Omental fat pad (tissue), 4 donors: Measurements from ENCODE around the gene DOK1. TPM values are rescaled to one million over a fixed set of nuclear protein-coding genes. Genes with fewer than 3 reads are reported as not detected.

Experiments used
- ATAC-seq: fragments of 150-250 bp; one replicate; pipeline ENCODE4 v1.9.1; 2016; ENCODE audit warnings: mild to moderate bottlenecking, moderate library complexity; ENCODE audit not compliant: low FRiP score
- DNase-seq: peaks from one replicate; pipeline ENCODE4 v3.0.0-alpha.2; 2019; ENCODE audit warnings: low spot score
- total RNA-seq, 4 donors: library from RNA; depleted of rRNA; stranded (reverse); fragments of >200 nt; gene quantifications; one replicate each; pipeline ENCODE4 v1.1.0, GENCODE V29; 2016
- TF ChIP-seq, protein P1 (sequence below), 3 donors: fragments of 450-650 bp; IDR thresholded peaks; one replicate each; pipeline ENCODE4 v1.5.1; 2016 to 2017; ENCODE audit warnings: antibody characterized with exemption in 3 of 3, mild to moderate bottlenecking in 3 of 3, moderate library complexity in 2 of 3

Gene DOK1
- total RNA-seq, 4 donors from 2014 or later = 16.0 to 39.4 (median 30.5) TPM

DNA sequence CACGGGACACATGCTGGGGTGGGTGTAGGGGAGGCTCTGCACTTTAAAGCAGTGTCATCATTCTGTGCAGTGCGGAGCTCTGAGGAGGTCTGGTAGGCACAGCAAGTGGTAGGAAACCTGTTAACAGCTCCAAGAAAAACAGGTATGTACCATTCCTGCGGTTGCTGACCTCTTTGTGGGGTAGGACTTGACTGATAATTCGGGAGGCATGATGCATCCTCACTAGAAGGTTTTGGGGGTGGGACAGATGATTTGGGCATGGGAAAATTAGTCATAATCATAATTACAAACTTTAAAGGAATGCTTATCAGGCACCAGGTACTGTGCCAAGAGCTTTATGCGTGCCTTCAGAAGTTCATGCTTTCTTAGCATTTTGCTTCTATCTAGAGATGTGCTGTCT, 9.7 kb downstream of the DOK1 start:
- DNase-seq = no peak
- TF ChIP-seq, protein P1, sequence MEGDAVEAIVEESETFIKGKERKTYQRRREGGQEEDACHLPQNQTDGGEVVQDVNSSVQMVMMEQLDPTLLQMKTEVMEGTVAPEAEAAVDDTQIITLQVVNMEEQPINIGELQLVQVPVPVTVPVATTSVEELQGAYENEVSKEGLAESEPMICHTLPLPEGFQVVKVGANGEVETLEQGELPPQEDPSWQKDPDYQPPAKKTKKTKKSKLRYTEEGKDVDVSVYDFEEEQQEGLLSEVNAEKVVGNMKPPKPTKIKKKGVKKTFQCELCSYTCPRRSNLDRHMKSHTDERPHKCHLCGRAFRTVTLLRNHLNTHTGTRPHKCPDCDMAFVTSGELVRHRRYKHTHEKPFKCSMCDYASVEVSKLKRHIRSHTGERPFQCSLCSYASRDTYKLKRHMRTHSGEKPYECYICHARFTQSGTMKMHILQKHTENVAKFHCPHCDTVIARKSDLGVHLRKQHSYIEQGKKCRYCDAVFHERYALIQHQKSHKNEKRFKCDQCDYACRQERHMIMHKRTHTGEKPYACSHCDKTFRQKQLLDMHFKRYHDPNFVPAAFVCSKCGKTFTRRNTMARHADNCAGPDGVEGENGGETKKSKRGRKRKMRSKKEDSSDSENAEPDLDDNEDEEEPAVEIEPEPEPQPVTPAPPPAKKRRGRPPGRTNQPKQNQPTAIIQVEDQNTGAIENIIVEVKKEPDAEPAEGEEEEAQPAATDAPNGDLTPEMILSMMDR (IDR thresholded peaks at IDR 0.05) = no peak
- peak; percentile 80 for ATAC-seq

DNA sequence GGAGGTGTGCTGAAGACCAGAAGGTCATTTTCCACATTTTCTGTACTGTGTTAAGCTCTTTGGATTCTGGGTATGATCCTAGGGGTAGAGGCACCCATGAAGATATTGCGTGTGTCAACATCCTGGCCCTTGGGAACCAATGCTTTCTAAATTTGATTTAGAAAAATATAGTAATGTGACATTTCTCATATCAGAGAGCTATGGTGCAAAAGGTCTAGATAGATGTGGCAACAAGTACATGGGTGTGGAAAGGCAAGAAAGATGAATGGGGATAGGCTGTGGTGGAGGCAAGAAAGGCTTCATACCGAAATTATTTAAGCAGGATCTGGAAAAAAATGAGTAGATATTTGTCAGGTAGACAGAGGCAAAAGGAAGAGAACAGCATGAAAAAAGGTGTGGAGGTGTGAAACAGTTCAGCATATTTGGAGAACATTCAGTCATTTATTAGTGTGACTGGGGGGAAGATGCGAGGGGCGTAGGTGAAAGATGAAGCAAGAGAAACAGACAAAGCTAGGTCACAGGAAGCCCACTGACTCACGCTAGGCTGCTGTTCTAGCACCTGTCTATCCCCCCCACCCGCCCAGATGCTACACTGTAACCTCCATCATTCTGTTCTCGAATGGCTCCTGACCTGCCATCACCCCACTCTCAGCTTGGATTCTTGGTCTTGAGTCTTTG, 11.7 kb downstream of the DOK1 start:
- DNase-seq (no peak), ATAC-seq (no peak)
- TF ChIP-seq, protein P1 (IDR thresholded peaks at IDR 0.05) = no peak

DNA sequence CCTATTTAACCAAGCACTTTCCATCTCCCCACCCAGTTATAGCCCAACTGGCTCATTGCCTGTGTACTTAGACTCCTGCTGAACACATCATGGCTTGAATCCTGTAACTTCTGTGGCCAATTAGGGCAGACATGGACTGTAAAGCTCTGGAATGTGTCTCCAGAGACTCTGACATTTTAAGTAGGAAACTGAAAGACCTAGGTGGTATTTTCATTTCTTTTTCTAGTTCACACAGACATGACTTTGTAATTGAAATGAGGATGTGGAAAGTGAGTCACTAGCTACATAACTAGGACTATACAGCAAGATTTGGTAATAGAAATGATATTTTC, 12.2 kb downstream of the DOK1 start:
- ATAC-seq (peak; percentile 37), DNase-seq (no peak)
- TF ChIP-seq, protein P1 (IDR thresholded peaks at IDR 0.05) = no peak

DNA sequence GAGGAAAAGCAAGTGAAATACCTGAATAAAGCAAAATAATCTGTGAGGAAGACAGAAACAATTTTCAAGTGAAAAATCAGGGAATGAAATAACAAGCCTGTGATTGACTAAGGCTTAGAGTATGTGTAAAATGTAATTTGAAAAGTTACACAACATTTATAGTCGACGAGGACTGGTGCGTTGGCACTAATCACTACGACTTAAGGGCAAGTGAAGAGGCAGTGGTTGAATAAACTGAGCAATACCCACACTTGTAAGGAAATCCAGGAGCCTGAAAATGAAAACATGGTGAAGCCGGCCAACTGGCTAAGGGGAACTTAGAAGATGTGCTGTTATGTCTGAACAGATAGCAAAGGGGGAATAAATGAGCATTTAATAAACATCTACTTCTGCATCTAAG, 13.4 kb downstream of the DOK1 start:
- peak; percentile 85 for ATAC-seq
- TF ChIP-seq, protein P1 (IDR thresholded peaks at IDR 0.05) = no peak

DNA sequence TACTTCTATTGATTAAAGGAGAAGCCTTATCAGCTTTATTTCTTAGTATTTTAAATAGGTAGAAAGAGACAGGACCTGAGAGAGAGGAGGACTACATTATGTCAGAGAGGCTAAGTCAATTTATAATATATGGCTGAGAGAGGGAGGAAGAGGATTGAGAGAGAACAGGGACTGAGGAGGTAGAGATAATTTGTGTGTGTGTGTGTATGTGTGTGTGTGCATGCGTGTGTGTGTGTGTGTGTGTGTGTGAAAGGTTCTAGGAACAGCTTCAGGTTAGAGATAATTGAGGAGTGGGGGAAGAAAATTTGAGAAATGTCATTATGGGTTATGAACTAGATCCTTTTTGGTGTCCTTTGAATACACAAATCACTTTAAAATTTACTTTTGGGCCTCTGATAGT, 15.2 kb downstream of the DOK1 start:
- no peak for DNase-seq
- ATAC-seq = no peak
- TF ChIP-seq, protein P1 (IDR thresholded peaks at IDR 0.05) = no peak

More for the DNA sequence above, 13.4 kb downstream of the DOK1 start:
- DNase-seq = no peak

DNA sequence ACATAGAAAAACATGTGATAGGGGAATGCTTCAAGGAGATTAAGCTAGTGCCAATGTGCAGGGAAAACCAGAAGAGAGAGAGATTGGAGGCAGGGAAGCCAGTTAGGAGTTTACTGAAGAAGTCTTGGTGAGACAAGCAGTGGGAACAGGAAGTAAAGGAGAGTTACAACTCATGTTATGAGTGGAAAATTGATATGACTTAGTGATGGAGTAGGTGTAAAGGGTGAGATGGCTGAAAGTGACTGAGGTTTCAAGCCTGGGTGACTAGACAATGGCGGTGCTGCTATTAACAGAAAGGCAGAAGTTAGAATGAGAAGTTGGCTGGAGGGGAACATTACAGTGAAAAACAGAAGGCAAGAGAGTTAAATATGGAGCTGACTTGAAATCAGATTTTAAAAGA, 16.5 kb downstream of the DOK1 start:
- TF ChIP-seq, protein P1 (IDR thresholded peaks at IDR 0.05) = no peak
- no peak for ATAC-seq
- no peak for DNase-seq

DNA sequence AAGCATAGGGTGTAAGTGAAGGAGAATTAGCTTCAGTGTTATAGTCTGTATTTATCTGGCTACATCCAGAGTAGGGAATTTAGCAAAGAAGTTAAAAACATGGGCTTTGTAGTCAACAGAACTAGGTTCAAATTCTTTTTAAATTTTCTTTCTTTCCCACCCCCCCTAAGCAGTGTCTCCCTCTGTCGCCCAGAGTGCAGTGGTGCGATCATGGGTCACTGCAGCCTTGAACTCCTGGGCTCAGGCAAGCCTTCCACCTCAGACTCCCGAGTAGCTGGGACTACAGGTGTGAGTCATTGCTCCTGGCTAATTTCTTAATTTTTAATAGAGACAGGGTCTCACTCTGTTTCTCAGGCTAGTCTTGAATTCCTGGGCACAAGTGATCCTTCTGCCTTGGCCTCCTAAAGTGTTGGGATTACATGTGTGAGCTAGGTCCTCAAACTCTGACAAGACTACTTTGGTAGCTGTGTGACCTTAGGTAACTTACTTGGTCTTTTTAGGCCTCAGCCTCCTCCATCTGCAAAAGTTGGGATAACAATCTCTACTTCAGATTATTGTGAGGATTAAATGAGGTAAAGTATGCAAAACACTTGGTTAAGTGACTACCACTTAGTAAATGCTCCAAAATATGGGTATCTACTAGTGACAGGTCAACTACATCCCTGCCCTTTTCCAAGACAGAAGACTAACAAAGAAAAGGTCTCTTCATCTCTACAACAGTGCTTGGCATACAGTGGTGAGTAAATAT, 17.8 kb downstream of the DOK1 start:
- DNase-seq = no peak
- ATAC-seq = no peak
- TF ChIP-seq, protein P1 (IDR thresholded peaks at IDR 0.05) = no peak
